GM19023 (cell line): ENCODE measurements around the gene CHRNA1.

Source experiments
- ATAC-seq: cut with Tn5 transposase; IDR thresholded peaks from one replicate; pipeline ENCODE4 v1.9.1; 2021; ENCODE audit warnings: mild to moderate bottlenecking, moderate library complexity; ENCODE audit not compliant: unreplicated experiment

Gene CHRNA1

DNA sequence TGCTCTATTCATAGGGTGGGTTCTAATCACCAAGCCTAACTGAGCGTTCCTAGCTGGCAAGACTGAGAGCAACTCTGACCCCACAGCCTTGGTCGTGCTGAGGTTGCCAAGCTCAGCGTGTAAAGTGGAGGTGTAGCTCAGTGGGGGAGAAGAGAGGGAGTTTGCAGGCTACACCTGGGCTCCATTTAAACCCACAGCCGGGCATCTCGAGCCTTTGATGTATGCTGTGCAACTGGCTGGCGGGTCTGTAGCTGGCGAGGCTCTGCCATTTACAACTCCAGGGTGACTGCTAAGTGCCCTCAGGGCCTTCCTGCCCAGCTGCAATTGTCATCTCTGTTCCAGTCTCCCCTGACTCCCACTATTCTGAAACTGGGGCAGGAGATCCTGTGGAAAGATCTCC is 20.0 kb upstream of the CHRNA1 start:
- no peak for ATAC-seq

DNA sequence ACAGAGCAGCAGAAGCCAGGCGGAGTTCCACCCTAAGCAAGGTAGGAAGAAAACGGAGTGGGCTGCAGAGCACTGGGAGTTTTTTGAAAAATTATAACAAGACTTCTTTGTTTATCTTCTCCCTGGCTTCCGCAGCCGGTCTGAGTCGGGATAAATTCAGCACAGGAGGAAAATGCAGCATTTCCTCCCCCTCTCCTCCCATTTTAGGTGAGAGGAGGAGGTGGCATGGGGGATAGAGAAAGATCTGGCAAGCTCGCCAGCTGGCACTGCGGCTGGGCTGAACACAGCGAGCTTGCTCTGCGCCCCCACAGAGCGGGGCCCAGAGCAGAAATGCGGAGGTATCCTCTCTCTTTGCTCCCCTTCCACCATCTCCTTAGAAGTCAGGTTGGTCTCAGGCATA is 17.7 kb upstream of the CHRNA1 start:
- ATAC-seq, result no peak

DNA sequence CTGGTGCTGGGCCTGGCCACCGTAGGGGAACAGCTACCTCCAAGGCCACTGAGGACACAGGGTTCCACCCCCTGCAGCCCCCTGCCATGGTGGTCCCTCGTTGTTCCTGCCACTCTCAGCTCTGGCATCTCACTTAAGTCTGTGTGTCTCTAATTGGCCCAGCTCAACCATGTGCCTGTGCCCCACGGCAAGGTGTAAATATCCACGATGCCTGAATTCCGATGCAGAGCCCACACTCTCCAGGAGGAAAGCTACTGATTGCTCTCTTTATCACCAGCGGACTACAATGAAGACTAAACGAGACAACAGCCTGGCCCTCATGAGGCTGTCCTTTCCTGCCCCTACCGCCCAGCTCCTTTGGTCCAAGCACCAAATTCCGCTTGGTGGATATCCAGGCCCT is 17.0 kb upstream of the CHRNA1 start:
- no peak for ATAC-seq

DNA sequence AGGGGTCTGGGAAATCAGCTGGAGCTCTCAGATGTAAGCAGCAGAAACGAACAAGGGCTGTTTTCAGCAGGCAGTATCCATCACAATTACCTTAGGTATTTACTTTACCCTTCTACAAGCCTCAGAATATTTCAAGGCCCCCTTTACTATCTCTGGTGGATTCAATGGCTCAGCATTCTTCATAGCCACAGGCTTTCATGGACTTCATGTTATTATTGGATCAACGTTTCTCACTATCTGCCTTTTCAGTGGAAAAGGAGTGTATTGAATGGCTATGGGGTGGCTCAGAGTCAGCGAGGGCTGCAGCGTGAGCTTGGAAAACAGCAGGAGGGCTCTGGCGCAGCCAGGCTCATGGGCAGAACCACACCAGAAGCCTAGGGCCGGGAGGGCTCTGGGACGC is 16.6 kb upstream of the CHRNA1 start:
- no peak for ATAC-seq

DNA sequence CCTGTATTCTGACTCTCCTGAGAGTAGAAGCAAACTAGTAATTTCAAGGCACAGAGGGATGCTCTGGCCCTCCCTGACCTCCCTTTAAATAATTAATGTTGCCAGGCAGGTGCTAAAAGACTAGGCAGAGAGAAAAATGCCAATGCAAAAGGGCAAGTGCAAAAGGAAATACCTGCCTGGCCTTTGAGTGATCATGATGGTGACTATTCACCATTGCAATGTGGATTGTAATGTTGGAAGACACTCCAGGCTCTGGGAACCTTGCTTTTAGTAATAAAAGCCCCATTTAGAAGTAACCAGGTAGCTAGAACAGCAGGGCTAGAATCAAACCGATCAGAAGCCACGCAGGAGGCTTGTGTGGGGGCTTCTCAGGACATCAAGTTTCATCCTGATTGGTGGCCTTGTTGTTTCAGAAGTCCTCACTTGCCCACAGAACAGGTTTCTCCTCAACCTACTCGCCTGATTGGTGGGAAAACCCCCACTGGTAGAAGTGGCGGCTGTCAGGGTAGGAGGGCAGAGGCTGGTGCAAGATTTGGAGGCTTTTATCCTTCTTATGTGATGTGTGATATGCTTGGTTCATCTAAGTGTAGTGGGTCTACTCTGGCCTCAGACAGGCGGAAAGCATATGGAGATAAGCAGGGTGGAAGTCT is 16.0 kb upstream of the CHRNA1 start:
- no peak for ATAC-seq

DNA sequence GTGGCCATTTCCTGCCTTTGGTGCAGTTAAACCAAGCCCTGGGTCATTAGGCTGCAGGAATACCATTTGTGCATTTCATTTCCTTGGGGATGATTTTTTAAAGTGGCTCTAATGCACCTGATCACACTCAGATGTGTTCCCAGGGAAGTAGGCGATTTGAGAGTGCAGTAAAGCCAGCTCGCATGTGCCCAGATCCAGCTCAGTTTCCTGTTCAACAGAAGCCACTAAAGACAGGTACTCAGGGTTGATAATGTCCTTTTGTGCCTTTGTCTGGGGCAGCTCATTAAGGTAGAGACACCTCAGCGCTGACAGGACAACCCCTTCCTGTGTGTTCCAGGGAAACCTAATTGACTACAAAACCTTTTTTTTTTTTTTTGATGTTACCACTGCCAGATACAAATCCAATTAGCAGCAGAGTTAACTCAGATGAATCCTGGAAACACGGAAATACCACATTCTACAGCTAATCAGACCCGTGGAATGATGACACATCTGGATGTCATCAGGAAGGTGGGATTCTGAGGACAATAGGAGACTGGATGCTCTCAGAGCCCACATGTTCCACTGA is 15.2 kb upstream of the CHRNA1 start:
- no peak for ATAC-seq

DNA sequence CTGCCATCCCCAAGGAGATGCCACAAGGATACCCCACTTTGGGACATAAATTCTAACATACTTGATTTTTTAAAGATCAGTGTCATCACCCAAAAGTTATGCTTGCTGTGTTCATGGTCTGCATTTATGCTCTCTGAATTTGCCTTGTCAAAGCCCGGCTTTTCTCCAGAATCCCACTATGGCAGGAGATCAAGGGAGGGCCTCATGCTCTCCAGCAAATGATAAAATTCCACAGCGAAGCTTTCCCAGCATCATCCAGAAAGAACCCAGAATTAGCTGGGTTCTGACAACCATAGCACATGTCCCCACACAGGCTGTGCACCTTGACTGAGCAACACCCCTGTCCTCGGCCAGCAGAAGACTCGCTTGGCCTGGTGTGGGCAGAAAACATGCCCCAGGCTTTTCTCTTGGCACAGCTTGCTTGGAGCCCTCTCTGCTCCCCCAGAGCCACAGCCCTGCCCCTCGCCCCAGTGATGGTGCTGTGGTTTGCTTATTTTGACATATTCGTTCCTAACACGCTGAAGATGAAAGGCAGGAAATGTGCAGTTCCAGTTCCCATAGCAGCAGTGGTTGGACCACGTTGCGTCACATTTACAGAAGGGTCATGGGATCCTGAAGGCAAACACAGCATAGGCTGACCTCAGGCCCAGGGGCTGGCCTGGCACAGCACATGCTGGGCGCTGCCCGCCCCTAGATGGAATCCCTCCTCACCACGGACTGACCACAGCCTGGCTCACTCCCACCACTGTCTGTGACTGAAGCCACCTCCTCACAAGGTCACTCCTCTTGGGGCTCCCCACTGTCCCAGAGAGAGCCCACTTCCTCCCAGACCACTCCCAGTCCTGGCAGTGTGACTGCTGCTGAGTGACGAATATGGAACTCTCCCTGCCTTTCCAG is 14.1 kb upstream of the CHRNA1 start:
- ATAC-seq, result peak; percentile 51

DNA sequence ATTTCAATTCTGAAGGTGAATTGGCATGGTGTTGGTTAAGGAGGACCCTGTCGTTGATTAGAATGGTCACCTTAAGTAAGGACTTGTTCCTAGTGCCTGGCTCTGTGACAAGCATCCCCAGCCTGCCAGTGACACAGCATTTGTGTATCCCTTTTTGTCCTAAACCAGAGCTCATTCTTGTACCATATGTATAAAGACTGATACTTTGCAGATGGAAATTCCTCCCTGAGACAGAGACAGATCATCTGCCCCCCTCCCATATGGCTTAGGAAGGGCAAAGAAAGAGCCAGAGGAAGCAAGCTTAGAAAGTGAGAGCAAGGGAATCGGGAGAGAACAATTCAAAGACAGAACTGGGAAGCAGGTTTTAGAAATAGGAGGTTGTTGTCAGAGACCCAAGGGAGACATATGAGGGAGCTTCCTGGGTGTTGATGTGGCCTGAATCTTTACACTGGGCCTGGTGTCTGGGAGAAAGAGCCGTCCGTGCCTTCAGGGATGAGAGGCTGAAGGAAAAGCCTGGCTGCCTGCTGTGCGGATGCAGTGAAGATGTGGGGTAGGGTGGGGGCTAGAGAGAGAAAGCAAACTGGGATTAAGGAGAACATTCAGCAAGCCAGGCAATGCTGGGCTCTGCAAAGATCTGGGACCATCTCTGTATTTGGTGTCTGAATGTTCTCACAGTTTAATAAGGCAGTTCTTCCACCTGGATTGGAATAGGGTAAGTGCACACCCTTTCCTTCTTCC is 13.2 kb upstream of the CHRNA1 start:
- ATAC-seq, result no peak

DNA sequence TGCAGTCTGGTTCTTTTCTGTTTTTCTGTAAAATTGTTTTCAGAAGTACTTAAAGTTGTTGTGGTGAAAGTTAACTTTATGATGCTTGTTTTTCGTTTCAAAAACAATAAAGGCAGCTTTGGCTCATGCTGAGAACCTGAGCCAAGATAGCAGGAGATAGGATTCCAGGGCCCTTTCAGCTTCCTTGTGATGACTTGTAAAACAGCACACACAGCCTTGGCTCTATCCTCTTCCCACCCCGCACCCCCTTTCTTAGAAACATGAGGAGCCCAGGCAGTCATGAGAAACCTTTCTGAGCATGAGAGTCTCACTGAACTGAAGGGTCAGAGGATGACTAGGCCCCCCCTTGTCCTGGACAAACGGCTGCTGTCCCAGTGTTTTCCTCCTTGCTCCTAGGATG is 12.4 kb upstream of the CHRNA1 start:
- no peak for ATAC-seq

DNA sequence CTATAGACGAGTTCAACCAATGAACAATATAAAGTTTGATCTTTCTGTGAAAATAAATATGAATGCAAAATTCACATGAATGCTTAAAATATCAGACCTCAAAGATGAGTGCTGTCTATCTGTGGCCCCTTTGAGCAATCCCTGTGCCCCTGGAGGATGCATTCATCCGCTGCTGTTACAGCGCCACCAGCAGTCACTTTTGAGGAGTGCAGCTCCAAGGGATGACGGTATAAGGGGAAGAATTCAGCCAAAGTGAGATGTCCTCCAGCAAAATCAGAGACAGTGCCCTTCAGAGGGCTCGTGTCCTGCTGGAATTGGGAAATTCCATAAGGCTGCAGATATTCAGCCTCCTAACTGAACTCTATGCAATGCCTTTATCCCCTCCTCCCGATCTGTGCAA is 12.0 kb upstream of the CHRNA1 start:
- no peak for ATAC-seq

DNA sequence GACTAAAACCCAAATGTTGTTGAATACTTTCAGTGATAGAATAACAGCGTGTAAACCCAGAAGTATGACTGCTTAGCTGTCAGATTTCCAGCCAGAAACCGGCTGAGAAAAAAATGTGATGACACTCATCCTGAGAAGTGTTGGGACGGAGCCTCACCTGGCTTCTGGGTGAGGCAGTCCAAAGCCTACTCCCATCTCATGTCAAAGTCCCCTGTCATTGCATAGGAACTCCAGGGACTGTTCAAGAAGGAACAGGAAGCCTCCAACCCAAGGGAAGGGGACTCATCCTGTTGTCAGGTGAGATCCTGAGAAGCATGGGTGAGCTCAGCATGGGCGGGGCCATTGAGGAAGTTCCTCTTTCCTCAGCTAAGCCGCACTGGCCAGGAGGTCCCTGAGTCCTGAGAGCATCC is 11.3 kb upstream of the CHRNA1 start:
- ATAC-seq, result no peak

DNA sequence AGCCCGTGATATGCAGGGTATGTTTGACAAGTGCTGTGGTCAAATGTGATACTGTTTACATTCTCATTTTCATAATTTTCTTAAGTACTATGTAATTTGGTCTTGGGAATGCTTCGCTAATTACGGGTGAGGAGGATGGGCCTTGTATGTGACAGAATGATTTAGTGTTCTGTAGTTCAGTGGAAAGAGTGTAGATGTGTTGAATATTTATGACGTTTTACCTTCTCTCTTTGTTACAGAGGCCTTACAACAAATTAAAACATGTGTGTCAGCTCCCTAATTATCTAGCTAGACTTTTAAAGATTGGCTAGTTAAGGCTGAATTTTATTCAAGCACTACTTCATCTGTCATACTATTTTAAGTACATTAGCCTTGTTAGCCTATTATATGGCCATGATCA is 10.6 kb upstream of the CHRNA1 start:
- ATAC-seq, result no peak

DNA sequence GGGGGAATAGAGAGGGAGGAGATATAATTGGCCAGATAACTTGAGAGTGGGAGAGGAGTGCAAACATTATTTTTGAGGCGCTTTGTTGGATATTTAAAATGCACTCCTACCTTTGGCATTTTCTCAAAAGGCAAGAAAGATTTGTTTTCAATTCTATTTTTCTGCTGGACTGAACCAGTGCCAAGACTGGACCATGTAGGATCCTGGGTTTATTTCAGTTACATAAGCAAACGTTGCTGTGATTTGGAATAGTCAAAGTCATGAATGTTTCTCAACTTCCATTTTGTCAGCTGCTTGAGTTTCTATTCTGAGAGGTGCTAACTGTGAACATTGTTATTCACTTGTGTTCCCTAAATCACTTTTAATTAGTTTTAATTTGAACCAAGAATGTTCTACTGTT is 8.9 kb upstream of the CHRNA1 start:
- ATAC-seq, result no peak

DNA sequence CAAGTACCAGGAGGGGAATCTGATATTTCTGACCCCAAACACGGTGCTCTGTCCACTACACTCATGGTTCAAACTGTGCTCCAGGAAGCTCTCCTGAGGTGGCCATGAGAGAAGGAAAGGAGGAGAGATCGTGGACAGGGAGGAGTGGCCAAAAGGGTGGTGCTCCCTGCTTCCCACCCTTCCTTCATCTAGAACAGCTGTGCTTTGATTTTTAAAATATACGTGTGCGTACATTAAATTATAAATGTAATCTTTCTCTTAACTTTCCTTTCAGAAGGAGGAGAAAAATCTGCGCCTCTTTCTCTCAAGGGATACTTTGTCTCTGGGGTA is 8.2 kb upstream of the CHRNA1 start:
- no peak for ATAC-seq

DNA sequence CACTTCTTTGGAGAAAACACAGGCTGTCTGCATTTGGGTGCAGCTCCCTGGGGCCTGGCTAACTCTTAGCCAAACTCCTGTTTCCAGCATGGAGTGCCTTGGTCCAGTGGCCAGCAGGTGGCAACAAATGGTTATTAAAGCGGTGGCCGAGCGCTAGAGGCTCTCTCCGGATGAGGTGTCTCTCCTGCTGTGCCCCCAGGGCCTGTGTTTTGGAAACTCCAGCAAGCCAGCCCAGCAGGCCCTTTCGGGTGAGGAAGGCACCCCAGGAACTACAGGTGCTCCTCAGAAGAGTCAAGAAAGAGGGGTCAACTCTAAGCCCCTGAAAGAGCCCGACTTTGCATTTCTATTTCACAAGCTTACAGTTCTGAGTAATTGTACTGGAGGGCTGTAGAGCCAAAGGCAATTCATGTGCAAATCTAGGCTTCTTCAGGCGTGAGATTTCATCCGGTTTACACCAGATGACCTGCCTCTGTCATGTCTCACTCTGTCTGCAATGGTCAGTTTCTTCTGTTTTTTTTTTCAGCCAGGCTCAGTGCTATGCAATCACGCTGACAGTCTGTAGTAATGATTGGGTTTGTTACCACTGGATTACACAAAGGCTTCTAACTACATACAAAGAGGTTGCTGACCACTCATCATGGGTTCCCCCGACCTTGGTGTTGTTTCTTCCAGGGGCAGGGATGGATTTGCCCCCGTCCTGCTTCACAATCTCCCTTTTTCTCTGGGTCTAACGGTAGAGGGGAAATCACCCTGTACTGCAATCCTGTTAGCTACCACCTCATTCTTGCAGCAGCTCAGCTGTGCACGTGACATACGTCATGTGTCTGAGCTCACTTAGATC is 7.6 kb upstream of the CHRNA1 start:
- peak; percentile 85 for ATAC-seq

DNA sequence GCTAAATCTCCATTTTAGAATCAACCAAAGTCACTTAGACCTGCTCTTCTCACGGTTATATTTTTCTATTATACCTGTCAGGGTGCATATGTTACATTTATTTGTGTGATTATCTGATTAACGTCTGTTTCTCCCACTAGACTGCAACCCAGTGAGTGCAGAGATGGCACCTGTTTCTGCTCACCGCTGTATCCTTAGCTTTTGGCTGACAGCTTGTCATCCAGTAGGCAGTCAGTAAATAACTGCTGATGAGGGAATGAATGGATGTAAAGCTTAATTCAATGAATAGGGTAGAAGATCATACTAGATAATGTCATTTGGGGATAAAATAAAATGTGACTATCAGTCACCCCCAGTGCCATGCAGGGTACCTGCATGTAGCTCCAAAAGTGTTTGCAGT is 6.9 kb upstream of the CHRNA1 start:
- ATAC-seq, result no peak

DNA sequence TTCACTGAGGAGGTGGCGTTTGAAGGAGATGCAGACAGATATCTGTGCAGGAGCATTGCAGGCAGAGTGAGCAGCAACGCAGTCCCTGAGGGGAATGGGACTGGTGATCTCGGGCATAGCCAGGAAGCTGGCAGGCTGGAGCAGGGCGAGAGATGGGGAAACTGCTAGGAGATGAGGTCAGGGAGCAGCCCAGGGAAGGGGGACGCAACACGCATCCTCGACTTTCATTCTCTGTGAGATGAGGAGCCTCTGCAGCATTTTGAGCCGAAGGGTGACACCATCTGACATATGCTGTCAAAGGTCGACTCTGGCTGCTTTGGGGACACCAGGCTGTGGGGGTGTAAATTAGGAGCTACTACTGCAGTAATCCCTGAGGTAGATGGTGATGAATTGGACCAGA is 4.3 kb upstream of the CHRNA1 start:
- ATAC-seq, result no peak

DNA sequence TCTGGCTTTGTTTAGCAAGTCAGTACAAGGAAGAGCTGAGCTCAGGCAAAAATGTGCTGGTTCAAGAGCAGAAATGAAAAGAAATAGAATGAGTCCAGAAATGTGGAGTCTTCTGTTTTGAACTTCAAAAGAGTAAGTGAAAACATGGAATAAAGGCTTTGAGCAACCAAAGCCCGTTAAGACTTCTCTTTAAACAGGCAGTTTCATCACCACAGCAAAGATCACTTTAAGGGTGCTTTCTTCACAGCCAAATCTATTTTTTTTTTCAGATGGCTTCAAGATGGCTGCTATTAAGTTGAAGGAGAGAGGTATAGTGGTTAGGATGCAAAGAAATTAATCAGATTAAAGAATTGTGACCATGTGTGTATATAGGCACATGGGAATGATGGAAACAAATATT is 2.0 kb upstream of the CHRNA1 start:
- no peak for ATAC-seq

DNA sequence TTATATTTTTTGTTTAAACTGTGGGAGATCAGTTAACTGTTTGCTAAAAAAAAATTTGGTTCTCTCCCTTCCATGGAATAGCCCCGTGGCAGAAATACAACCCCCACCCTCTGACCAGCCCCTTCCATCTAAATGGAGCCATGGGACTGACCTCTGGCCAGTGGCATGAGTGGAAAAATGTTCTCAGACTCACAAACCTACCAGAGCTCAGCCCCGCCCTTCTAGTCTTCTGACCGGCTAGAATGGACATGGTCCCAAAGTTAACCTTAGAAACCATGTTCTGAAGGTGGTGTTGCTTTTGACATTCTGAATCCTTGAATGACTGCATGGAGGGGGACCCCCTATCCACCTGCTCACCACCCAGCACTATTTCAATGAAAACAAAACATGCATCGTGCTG is 1.3 kb upstream of the CHRNA1 start:
- no peak for ATAC-seq

DNA sequence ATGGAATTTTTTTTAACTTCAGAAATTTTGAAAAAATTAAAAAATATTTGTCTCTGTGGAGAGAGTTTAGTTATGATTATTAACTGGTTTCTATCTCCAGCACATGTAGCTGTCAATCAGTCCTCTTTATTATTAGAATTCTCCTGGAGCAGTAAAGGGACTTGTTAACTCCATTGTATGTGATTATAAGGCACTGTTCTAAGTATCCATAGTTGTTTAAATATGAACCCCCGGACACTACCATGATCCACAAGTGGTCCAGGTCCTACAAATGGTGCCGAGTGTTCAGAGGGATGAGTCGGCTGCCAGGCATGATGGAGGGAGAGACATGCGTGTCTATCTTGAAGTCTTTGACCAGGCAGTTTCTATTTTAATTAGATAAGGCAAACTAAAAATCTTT is 492 bp downstream of the CHRNA1 start:
- no peak for ATAC-seq

DNA sequence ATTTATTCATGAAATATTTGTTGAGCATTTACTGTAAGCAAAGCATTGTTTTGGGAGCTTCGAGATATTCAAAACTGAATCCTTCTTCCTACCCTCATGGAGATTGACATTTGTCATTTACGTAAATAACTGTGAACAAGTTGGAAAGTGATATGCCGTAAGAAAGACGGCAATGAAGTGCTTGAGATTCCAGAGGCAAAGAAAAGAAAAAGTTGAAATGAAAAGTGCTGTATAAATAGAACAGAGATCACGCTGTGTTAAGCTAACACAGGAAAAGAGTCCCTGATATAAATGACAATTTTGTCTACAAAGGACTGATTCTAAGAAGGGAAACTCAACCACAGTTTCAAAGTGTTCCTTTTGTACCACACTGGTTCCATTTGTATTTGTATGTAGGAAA is 1.8 kb downstream of the CHRNA1 start:
- no peak for ATAC-seq
